Body of pancreas (tissue), 4 donors: ENCODE data around the gene NANOS3. TPM values are rescaled to one million over a fixed set of nuclear protein-coding genes. Genes with fewer than 3 reads are reported as not detected.

ENCODE experiments used
- ATAC-seq: fragments of 150-250 bp; one replicate; pipeline ENCODE4 v1.9.1; 2016
- DNase-seq, 4 donors: peaks; one replicate each; pipeline ENCODE4 v3.0.0-alpha.2; 2019
- H3K27ac ChIP-seq, 4 donors: fragments of 200-600 bp; sonication (generic); 1 replicate in 3 of 4; 2 replicates in 1 of 4; pipeline versions ENCODE4 v1.5.1 to v1.6.1; 2016 to 2019; ENCODE audit warnings: mild to moderate bottlenecking in 1 of 4, mixed read lengths in 1 of 4, moderate library complexity in 1 of 4
- H3K27me3 ChIP-seq, 2 donors: fragments of 200-600 bp; sonication (generic); one replicate each; pipeline ENCODE4 v1.6.0; 2016; ENCODE audit warnings: mild to moderate bottlenecking in 1 of 2
- H3K36me3 ChIP-seq, 2 donors: fragments of 200-600 bp; sonication (generic); replicated peaks in 1 of 2; 2 replicates each; pipeline ENCODE4 v1.5.1; 2016; ENCODE audit warnings: low read depth in 2 of 2; ENCODE audit not compliant: insufficient read depth in 1 of 2
- H3K4me1 ChIP-seq: fragments of 200-600 bp; sonication (generic); one replicate; pipeline ENCODE4 v1.6.0; 2016
- H3K4me3 ChIP-seq, 2 donors: fragments of 200-600 bp; sonication (generic); 1 replicate in 1 of 2; 2 replicates in 1 of 2; pipeline ENCODE4 v1.5.1; 2016 to 2019
- H3K9me3 ChIP-seq, 3 donors: fragments of 200-600 bp; sonication (generic); 1 replicate in 2 of 3; 2 replicates in 1 of 3; pipeline ENCODE4 v1.5.1; 2016
- POLR2A ChIP-seq, 3 donors: fragments of 450-650 bp; IDR thresholded peaks; one replicate each; pipeline ENCODE4 v1.6.1; 2016; ENCODE audit warnings: antibody characterized with exemption in 3 of 3, mild to moderate bottlenecking in 2 of 3
- WGBS, 2 donors: methylation state at CpG; one replicate each; pipeline ENCODE4 v1.1.5; 2017; 5-methylcytosine and 5-hydroxymethylcytosine counted together
- intact Hi-C: fragments of 100-400 bp; cut with DNase I; formaldehyde crosslinking; loops from one replicate; pipeline ENCODE4 v1.15.1; 2023
- total RNA-seq, 2 donors: library from RNA; depleted of rRNA; stranded (reverse); fragments of >200 nt; gene quantifications; one replicate each; pipeline ENCODE4 v1.1.0, GENCODE V29; 2016
- TF ChIP-seq, protein P1 (sequence below), 7 experiments: fragments of 450-650 bp in 4 of 7; fragments of 200-600 bp in 3 of 7; sonication (generic) in 3 of 7; IDR thresholded peaks; one replicate each; pipeline ENCODE4 v1.5.1; 2016 to 2019; ENCODE audit warnings: antibody characterized with exemption in 7 of 7

Gene NANOS3
- total RNA-seq, 2 donors from 2014 or later, result not detected

DNA sequence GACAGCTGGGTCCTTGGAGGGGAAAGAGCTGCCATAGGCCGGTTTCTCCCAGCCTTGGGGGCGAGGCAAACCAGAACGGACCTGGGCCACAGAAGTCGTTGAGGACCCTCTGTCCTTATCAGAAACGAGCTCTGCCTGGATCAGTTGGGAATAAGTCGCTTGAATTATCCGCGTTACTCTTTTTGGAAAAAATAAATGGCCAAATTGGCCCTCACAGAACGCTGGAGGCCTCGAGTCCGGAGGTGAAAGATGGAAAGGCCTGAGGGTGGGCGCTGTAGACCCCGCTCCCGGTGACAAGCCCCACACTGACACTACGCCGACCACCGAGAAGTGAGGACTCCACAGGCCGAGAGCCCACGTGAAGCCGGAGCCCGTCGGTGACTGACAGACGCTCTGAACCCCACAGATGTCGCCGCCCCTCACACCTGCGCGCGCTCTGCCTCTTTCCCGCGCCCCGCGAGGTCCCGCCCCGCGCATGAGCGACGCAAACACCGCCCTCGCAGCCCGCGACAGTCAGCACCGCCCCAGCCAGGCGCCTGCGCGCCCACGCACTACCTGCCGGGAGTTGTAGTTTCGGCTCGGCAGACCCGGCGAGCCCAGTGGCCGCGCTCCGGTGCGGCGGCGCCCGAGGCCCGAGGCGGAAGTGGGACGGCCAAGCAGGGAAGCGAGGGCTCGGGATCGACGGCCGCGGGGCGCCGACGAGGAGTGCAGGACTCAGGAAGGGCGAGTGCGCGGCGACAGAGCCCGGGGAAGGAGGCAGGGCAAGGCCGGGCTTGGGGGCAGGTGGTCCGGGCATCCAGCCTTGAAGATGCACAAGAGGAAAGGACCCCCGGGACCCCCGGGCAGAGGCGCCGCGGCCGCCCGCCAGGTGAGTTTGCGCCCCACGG is 28.9 kb downstream of the NANOS3 start, which contains the start of the genes BRME1 and CC2D1A:
TSS of gene BRME1 (minus strand) at position 484 of the 887 bp plus-strand sequence. CDS start 1,225 bp downstream, outside the sequence.
TSS of gene CC2D1A (plus strand) at position 568 of the 887 bp plus-strand sequence. CDS start at position 809, 241 bp downstream.
- Histone ChIP-seq H3K9me3 (no peaks in the 10 kb centered on the region), H3K36me3 (no peaks in the 10 kb centered on the region), H3K4me1 (peaks cover 39% of the 10 kb centered on the region), H3K4me3 (peak within 1 kb of the TSS; percentile 46 to 77), H3K27me3 (no peaks in the 10 kb centered on the region), H3K27ac (peak within 1 kb of the TSS; percentile 63 to 90 (median 78))
- WGBS, 2 donors, result 3 to 44% methylated on average over 5 to 63 of the region's 86 CpGs
- intact Hi-C loops, result no loop called here
- ATAC-seq (peak; percentile 98), DNase-seq (peak; percentile 96 to 97 (median 97))
- TF ChIP-seq, protein P1, sequence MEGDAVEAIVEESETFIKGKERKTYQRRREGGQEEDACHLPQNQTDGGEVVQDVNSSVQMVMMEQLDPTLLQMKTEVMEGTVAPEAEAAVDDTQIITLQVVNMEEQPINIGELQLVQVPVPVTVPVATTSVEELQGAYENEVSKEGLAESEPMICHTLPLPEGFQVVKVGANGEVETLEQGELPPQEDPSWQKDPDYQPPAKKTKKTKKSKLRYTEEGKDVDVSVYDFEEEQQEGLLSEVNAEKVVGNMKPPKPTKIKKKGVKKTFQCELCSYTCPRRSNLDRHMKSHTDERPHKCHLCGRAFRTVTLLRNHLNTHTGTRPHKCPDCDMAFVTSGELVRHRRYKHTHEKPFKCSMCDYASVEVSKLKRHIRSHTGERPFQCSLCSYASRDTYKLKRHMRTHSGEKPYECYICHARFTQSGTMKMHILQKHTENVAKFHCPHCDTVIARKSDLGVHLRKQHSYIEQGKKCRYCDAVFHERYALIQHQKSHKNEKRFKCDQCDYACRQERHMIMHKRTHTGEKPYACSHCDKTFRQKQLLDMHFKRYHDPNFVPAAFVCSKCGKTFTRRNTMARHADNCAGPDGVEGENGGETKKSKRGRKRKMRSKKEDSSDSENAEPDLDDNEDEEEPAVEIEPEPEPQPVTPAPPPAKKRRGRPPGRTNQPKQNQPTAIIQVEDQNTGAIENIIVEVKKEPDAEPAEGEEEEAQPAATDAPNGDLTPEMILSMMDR (IDR thresholded peaks at IDR 0.05), result peak in 1 of 7 experiments; percentile 25
- peak in 2 of 3 donors; percentile 70 to 75 for TF ChIP-seq POLR2A (IDR thresholded peaks at IDR 0.05)

DNA sequence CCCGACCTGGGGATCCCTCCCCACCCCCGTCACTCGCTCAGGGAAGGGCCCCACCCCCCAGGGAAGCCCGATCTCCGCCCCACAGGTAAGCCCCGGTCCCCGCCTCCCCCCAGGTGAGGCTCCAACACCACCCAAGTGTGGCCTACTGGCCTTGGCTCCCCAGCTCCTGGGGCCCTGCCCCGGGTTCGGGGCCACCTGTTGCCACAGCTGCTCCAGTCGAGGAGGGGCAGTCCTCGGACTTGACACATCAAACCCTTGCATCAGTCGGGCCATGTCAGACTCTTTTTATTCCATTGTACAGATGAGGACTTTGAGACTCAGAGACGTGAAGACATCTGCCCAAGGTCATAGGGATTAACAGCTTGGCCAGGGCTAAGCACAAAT is 29.6 kb downstream of the NANOS3 start:
- WGBS, 2 donors, result 0 to 4% methylated on average over 1 to 10 of the region's 13 CpGs
- intact Hi-C loops, result no loop called here
- H3K9me3 ChIP-seq, result no peaks in the 10 kb centered on the region
- DNase-seq (peak; percentile 59 to 70 (median 64)), ATAC-seq (peak; percentile 41)
- peak overlapping the region; percentile 63 to 90 (median 78) for H3K27ac ChIP-seq
- H3K4me3 ChIP-seq, result peak overlapping the region; percentile 46 to 77
- H3K4me1 ChIP-seq, result peaks cover 39% of the 10 kb centered on the region
- no peaks in the 10 kb centered on the region for H3K27me3 ChIP-seq
- TF ChIP-seq, protein P1 (IDR thresholded peaks at IDR 0.05), result no peak
- TF ChIP-seq POLR2A (IDR thresholded peaks at IDR 0.05), result no peak
- no peaks in the 10 kb centered on the region for H3K36me3 ChIP-seq

DNA sequence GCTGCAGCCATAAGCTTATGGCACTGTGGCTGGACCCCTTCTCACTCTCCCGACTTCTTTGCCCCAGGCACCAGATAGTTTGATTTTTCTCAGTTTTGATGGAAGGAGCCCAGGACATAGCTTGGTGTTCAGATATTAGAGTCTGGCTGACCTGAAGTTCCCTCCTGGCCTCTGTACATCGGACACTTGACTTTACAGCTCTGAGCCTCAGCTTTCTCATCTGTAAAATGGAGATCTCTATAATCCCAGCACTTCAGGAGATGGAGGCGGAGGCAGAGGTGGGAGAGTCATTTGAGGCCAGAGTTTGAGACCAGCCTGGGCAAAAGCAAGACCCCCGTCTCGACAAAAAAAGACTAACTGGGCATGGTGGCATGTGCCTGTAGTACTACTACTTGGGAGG is 30.0 kb downstream of the NANOS3 start:
- Histone ChIP-seq H3K27ac (peak overlapping the region in 3 of 4 donors; percentile 75 to 90 (median 81)), H3K9me3 (no peaks in the 10 kb centered on the region), H3K27me3 (no peaks in the 10 kb centered on the region), H3K36me3 (no peaks in the 10 kb centered on the region), H3K4me3 (peak overlapping the region; percentile 46 to 77), H3K4me1 (peaks cover 39% of the 10 kb centered on the region)
- DNase-seq, result no peak
- no peak for TF ChIP-seq POLR2A (IDR thresholded peaks at IDR 0.05)
- TF ChIP-seq, protein P1 (IDR thresholded peaks at IDR 0.05), result no peak
- intact Hi-C loops, result no loop called here
- whole genome bisulfite sequencing, 2 donors, result 71 to 82% methylated on average over 5 of the region's 5 CpGs
- ATAC-seq, result no peak

DNA sequence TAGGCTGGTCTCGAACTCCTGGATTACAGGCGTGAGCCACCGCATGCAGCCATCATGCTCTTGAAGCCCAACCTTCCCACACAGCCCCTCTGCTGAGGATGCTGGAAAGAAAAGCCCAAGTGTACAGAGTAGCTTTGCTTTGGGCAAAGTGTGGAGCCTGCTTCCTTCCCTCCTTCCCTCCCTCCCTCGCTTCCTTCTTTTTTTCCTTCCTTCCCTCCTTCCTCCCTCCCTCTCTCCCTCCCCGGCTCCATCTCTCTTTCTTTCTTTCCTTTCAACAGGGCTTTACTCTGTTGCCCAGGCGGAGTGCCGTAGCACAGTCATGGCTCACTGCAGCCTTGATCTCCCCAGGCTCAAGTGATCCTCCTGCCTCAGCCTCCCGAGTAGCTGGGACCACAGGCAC is 31.7 kb downstream of the NANOS3 start:
- intact Hi-C loops, result no loop called here
- 90% methylated on average over 8 of the region's 8 CpGs for WGBS, 2 donors

More for the DNA sequence above, 31.7 kb downstream of the NANOS3 start:
- Histone ChIP-seq H3K36me3 (peaks cover 0 to 11% of the 10 kb centered on the region in 2 donors), H3K4me1 (peaks cover 39% of the 10 kb centered on the region), H3K9me3 (no peaks in the 10 kb centered on the region), H3K27me3 (no peaks in the 10 kb centered on the region), H3K4me3 (no peak overlapping the region), H3K27ac (no peak overlapping the region)
- ATAC-seq, result no peak
- TF ChIP-seq POLR2A (IDR thresholded peaks at IDR 0.05), result no peak
- TF ChIP-seq, protein P1 (IDR thresholded peaks at IDR 0.05), result no peak
- DNase-seq, result no peak
